BJ (cell line): ENCODE results near the gene FRMD4A. TPM values are rescaled to one million over a fixed set of nuclear protein-coding genes. Genes with fewer than 3 reads are reported as not detected.
A peak's percentile ranks its signal among the peaks of the same experiment; 100 is the strongest.

Experiments used
- CTCF ChIA-PET: fragments of 350-600 bp; formaldehyde crosslinking; extraction: SDS; loops from one replicate; lab custom pipeline; 2021; ENCODE audit warnings: antibody characterized with exemption, inconsistent platforms; lab: Yijun Ruan, JAX
- POLR2A ChIA-PET: fragments of 300-600 bp; sonication (Branson Sonifier 250); formaldehyde crosslinking; extraction: SDS; loops from one replicate; lab custom pipeline; 2021; ENCODE audit warnings: antibody characterized with exemption; lab: Charles Lee
- DNase-seq: peaks from one replicate; pipeline ENCODE4 v3.0.0-alpha.2; 2011; ENCODE audit warnings: low read depth
- H3K27me3 ChIP-seq: 2 replicates; pipeline ENCODE4 v1.6.0; 2011; ENCODE audit warnings: low read length; ENCODE audit not compliant: control insufficient read depth, insufficient read depth
- H3K36me3 ChIP-seq: 2 replicates; pipeline ENCODE4 v1.5.1; 2011; ENCODE audit warnings: low read length; ENCODE audit not compliant: control insufficient read depth, insufficient read depth
- H3K4me3 ChIP-seq: 2 replicates; pipeline ENCODE4 v1.5.1; 2011; ENCODE audit warnings: low read depth, mild to moderate bottlenecking, control low read depth, low read length
- CTCF ChIP-seq: IDR thresholded peaks from 2 replicates; pipeline ENCODE4 v1.5.1; 2011; ENCODE audit warnings: low read depth, mild to moderate bottlenecking, control low read depth, inconsistent platforms, low read length, moderate library complexity; ENCODE audit not compliant: insufficient read depth
- polyA plus RNA-seq: library from polyadenylated mRNA; depleted of rRNA; stranded (reverse); fragments of >200 nt; gene quantifications from 2 replicates; pipeline ENCODE4 v1.2.3, GENCODE V29; 2011

The FRMD4A gene
- polyA plus RNA-seq, 1 experiment: 31.6 TPM

GRCh38 chr10:14254368-14254767 is 76.4 kb downstream of the FRMD4A start:
- Histone ChIP-seq H3K27me3 (peaks cover 5% of the 10 kb centered on the region), H3K36me3 (no peaks in the 10 kb centered on the region), H3K4me3 (no peak overlapping the region)
- no peak for TF ChIP-seq CTCF
- DNase-seq: peak; percentile 2
- POLR2A ChIA-PET: no interaction called here
- CTCF ChIA-PET: no interaction called here

- Histone ChIP-seq H3K36me3 (no peaks in the 10 kb centered on the region), H3K27me3 (peaks cover 5% of the 10 kb centered on the region), H3K4me3 (no peak overlapping the region)
- no peak for TF ChIP-seq CTCF
- POLR2A ChIA-PET: no interaction called here
- DNase-seq: no peak
- CTCF ChIA-PET: no interaction called here
Observed at GRCh38 chr10:14253711-14254110, 77.0 kb downstream of the FRMD4A start.

- H3K4me3 ChIP-seq: no peak overlapping the region
- H3K27me3 ChIP-seq: peaks cover 3% of the 10 kb centered on the region
- no peaks in the 10 kb centered on the region for H3K36me3 ChIP-seq
- TF ChIP-seq CTCF: no peak
- ChIA-PET POLR2A (no interaction called here), CTCF (no interaction called here)
- DNase-seq: no peak
Observed at GRCh38 chr10:14253079-14253478, 77.6 kb downstream of the FRMD4A start.

- no peak for TF ChIP-seq CTCF
- ChIA-PET POLR2A (no interaction called here), CTCF (no interaction called here)
- Histone ChIP-seq H3K27me3 (peaks cover 5% of the 10 kb centered on the region), H3K4me3 (no peak overlapping the region), H3K36me3 (no peaks in the 10 kb centered on the region)
- DNase-seq: no peak
Observed at GRCh38 chr10:14250496-14251076, 80.1 kb downstream of the FRMD4A start.

- CTCF ChIA-PET: interaction anchor here (0.6 kb wide), 1 partner anchor 124 kb away, joined by 3 read pairs; no protein-coding TSS in a partner anchor
Observed at GRCh38 chr10:14247377-14248116, 83.2 kb downstream of the FRMD4A start.

More at GRCh38 chr10:14247377-14248116, 83.2 kb downstream of the FRMD4A start:
- H3K4me3 ChIP-seq: no peak overlapping the region
- H3K27me3 ChIP-seq: peaks cover 2% of the 10 kb centered on the region; the same call in 1 of the 2 replicates
- no peak for DNase-seq
- no peaks in the 10 kb centered on the region for H3K36me3 ChIP-seq
- no peak for TF ChIP-seq CTCF
- POLR2A ChIA-PET: no interaction called here
